CD1c-positive myeloid dendritic cell (primary cell): ENCODE measurements around the gene PPP2R5E.
"Not testable (repeated sequence)": the region's sequence is repeated elsewhere in the genome, so short reads cannot be mapped to it uniquely, and the experiment has no call there.

ENCODE experiments used
- DNase-seq: peaks from one replicate; pipeline ENCODE4 v3.0.0-alpha.2; 2016; ENCODE audit errors: extremely low spot score

The PPP2R5E gene

GRCh38 chr14:63522511-63522910 is 20.7 kb downstream of the PPP2R5E start:
- DNase-seq = not testable (repeated sequence)

GRCh38 chr14:63517354-63517753 is 25.8 kb downstream of the PPP2R5E start:
- DNase-seq = no peak

- no peak for DNase-seq
These were observed 27.9 kb downstream of the PPP2R5E start for GRCh38 chr14:63515240-63515639.

- no peak for DNase-seq
These were observed 29.4 kb downstream of the PPP2R5E start for GRCh38 chr14:63513756-63514155.

GRCh38 chr14:63512861-63513260 is 30.3 kb downstream of the PPP2R5E start:
- DNase-seq = no peak

GRCh38 chr14:63510538-63510937 is 32.6 kb downstream of the PPP2R5E start:
- no peak for DNase-seq

- no peak for DNase-seq
These were observed 35.1 kb downstream of the PPP2R5E start for GRCh38 chr14:63508033-63508432.

GRCh38 chr14:63504648-63505047 is 38.5 kb downstream of the PPP2R5E start:
- no peak for DNase-seq

GRCh38 chr14:63501429-63501828 is 41.7 kb downstream of the PPP2R5E start:
- no peak for DNase-seq

- no peak for DNase-seq
These were observed 43.4 kb downstream of the PPP2R5E start for GRCh38 chr14:63499701-63500250.

- DNase-seq = no peak
These were observed 46.3 kb downstream of the PPP2R5E start for GRCh38 chr14:63496837-63497400.

- no peak for DNase-seq
These were observed 49.9 kb downstream of the PPP2R5E start for GRCh38 chr14:63493246-63493645.

- DNase-seq = no peak
These were observed 50.8 kb downstream of the PPP2R5E start for GRCh38 chr14:63492391-63492790.

GRCh38 chr14:63487724-63488123 is 55.5 kb downstream of the PPP2R5E start:
- peak; percentile 13 for DNase-seq

- DNase-seq = no peak
These were observed 56.4 kb downstream of the PPP2R5E start for GRCh38 chr14:63486738-63487137.

GRCh38 chr14:63483315-63483714 is 59.9 kb downstream of the PPP2R5E start:
- DNase-seq = no peak

GRCh38 chr14:63480599-63480998 is 62.6 kb downstream of the PPP2R5E start:
- DNase-seq = no peak

- DNase-seq = no peak
These were observed 64.7 kb downstream of the PPP2R5E start for GRCh38 chr14:63478437-63478852.

GRCh38 chr14:63478010-63478409 is 65.2 kb downstream of the PPP2R5E start:
- DNase-seq = peak; percentile 51

GRCh38 chr14:63477556-63477955 is 65.6 kb downstream of the PPP2R5E start:
- DNase-seq = no peak

- DNase-seq = no peak
These were observed 67.4 kb downstream of the PPP2R5E start for GRCh38 chr14:63475761-63476160.

- DNase-seq = no peak
These were observed 68.3 kb downstream of the PPP2R5E start for GRCh38 chr14:63474844-63475243.

- no peak for DNase-seq
These were observed 69.1 kb downstream of the PPP2R5E start for GRCh38 chr14:63474111-63474510.
